ENCODE data around the gene TRPM5. TPM values are rescaled to one million over a fixed set of nuclear protein-coding genes. Genes with fewer than 3 reads are reported as not detected.

The TRPM5 gene
- total and polyA plus RNA-seq, 2 of the 4 experiments (the other 2 are of a cell fraction) = not detected

DNA sequence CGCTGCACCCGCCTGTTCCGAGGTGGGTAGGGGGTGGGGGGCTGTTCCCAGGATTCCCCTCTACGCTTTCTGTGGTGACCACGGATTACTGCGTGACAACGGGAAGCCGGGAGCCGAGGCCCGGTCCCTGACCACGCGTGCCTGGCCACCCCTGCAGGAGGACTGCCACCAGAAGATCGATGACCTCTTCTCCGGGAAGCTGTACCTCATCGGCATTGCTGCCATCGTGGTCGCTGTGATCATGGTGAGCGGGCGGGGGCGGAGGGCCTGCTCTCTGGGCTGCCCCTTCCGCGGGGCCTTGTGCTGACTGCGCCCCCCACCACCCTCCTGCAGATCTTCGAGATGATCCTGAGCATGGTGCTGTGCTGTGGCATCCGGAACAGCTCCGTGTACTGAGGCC lies 47.8 kb downstream of the TRPM5 start:
- Histone ChIP-seq H4K91ac (ENCODE audit: insufficient read depth, low read depth, low read length) (no peak overlapping the region), H2BK5ac (ENCODE audit: low read depth, low read length, poor library complexity, severe bottlenecking) (no peak overlapping the region), H3K14ac (replicated peaks; ENCODE audit: low read depth, low read length) (no peak overlapping the region), H3K79me1 (ENCODE audit: low read depth in 1 of 2, low read length in 2 of 2) (peaks cover 11 to 27% of the 10 kb centered on the region in 2 experiments), H3K4me2 (ENCODE audit: low read depth, low read length) (no peak overlapping the region), H3K27me3 (ENCODE audit: control insufficient read depth, insufficient read depth, low read length) (no peaks in the 10 kb centered on the region), H3K56ac (ENCODE audit: extremely low read depth, insufficient read depth, low read length) (no peak overlapping the region), H3K4me3 (ENCODE audit: insufficient read depth, low read depth, low read length) (no peak overlapping the region), H2AK9ac (replicated peaks; ENCODE audit: low read depth, low read length, poor library complexity) (no peak overlapping the region), H2BK120ac (ENCODE audit: low read depth, low read length) (no peak overlapping the region), H4K5ac (ENCODE audit: low read depth, low read length) (no peak overlapping the region), H3K9ac (ENCODE audit: low read depth, low read length) (no peak overlapping the region), H2AK5ac (ENCODE audit: low read depth, low read length) (no peak overlapping the region), H3K9me3 (ENCODE audit: control insufficient read depth, insufficient read depth, low read length) (no peaks in the 10 kb centered on the region), H2BK20ac (ENCODE audit: low read depth, low read length) (no peak overlapping the region), H3K18ac (ENCODE audit: low read depth, low read length) (no peak overlapping the region), H4K8ac (ENCODE audit: low read depth in 2 of 2, low read length in 2 of 2) (no peak overlapping the region), H3K4ac (ENCODE audit: low read depth, low read length) (no peak overlapping the region), H2AFZ (replicated peaks; ENCODE audit: low read length, poor library complexity) (no peak overlapping the region), H3K9me1 (ENCODE audit: insufficient read depth, low read length) (no peaks in the 10 kb centered on the region), H3K4me1 (ENCODE audit: control insufficient read depth, insufficient read depth, low read length) (peaks cover 5% of the 10 kb centered on the region), H4K20me1 (ENCODE audit: insufficient read depth, low read length) (peaks cover 9% of the 10 kb centered on the region; the same call in 1 of the 2 replicates), H3K27ac (ENCODE audit: insufficient read depth, low read length) (no peak overlapping the region), H3K23ac (ENCODE audit: low read depth, low read length) (no peak overlapping the region), H2BK15ac (ENCODE audit: low read depth, low read length) (no peak overlapping the region), H3K36me3 (ENCODE audit: control insufficient read depth, insufficient read depth, low read length) (peaks cover 52% of the 10 kb centered on the region)
- no peak for TF ChIP-seq POLR2A (IDR thresholded peaks at IDR 0.05; ENCODE audit: low read depth, low read length)
- no peak for TF ChIP-seq NFE2L2 (IDR thresholded peaks at IDR 0.05; ENCODE audit: low read depth, low read length)
- no peak for TF ChIP-seq RAD21 (IDR thresholded peaks at IDR 0.05; ENCODE audit: low read length)
- TF ChIP-seq, protein P1, sequence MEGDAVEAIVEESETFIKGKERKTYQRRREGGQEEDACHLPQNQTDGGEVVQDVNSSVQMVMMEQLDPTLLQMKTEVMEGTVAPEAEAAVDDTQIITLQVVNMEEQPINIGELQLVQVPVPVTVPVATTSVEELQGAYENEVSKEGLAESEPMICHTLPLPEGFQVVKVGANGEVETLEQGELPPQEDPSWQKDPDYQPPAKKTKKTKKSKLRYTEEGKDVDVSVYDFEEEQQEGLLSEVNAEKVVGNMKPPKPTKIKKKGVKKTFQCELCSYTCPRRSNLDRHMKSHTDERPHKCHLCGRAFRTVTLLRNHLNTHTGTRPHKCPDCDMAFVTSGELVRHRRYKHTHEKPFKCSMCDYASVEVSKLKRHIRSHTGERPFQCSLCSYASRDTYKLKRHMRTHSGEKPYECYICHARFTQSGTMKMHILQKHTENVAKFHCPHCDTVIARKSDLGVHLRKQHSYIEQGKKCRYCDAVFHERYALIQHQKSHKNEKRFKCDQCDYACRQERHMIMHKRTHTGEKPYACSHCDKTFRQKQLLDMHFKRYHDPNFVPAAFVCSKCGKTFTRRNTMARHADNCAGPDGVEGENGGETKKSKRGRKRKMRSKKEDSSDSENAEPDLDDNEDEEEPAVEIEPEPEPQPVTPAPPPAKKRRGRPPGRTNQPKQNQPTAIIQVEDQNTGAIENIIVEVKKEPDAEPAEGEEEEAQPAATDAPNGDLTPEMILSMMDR (conservative IDR thresholded peaks at IDR 0.05; ENCODE audit: low read depth, low read length) = no peak
- TF ChIP-seq, protein P2, sequence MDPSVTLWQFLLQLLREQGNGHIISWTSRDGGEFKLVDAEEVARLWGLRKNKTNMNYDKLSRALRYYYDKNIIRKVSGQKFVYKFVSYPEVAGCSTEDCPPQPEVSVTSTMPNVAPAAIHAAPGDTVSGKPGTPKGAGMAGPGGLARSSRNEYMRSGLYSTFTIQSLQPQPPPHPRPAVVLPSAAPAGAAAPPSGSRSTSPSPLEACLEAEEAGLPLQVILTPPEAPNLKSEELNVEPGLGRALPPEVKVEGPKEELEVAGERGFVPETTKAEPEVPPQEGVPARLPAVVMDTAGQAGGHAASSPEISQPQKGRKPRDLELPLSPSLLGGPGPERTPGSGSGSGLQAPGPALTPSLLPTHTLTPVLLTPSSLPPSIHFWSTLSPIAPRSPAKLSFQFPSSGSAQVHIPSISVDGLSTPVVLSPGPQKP (IDR thresholded peaks at IDR 0.05; ENCODE audit: borderline replicate concordance, low read depth, low read length) = no peak
- no peak for TF ChIP-seq MAZ (IDR thresholded peaks at IDR 0.05; ENCODE audit: borderline replicate concordance, low read depth, low read length)
- no peak for TF ChIP-seq RCOR1 (IDR thresholded peaks at IDR 0.05; ENCODE audit: insufficient replicate concordance, low read length)
- TF ChIP-seq FOS (IDR thresholded peaks at IDR 0.05; ENCODE audit: low read depth, low read length) = no peak
- no peak for TF ChIP-seq BHLHE40 (IDR thresholded peaks at IDR 0.05; ENCODE audit: low read depth, low read length)
- no peak for TF ChIP-seq MXI1 (IDR thresholded peaks at IDR 0.05; ENCODE audit: borderline replicate concordance, low read depth, low read length)
- no peak for TF ChIP-seq MAFK (IDR thresholded peaks at IDR 0.05; ENCODE audit: low read depth, low read length)
- TF ChIP-seq, protein P3, sequence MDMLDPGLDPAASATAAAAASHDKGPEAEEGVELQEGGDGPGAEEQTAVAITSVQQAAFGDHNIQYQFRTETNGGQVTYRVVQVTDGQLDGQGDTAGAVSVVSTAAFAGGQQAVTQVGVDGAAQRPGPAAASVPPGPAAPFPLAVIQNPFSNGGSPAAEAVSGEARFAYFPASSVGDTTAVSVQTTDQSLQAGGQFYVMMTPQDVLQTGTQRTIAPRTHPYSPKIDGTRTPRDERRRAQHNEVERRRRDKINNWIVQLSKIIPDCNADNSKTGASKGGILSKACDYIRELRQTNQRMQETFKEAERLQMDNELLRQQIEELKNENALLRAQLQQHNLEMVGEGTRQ (IDR thresholded peaks at IDR 0.05; ENCODE audit: low read depth, low read length) = no peak
- no peak for TF ChIP-seq CEBPB (IDR thresholded peaks at IDR 0.05; ENCODE audit: low read depth, low read length)
- TF ChIP-seq CHD1 (IDR thresholded peaks at IDR 0.05; ENCODE audit: low read depth, low read length) = no peak
- no peak for TF ChIP-seq RFX5 (IDR thresholded peaks at IDR 0.05; ENCODE audit: low read depth, low read length)
- intact Hi-C loops (cut with micrococcal nuclease) = no loop called here
- no TSS peak for BruUV-seq (replicated peaks)
- CTCF ChIA-PET = no interaction called here
- DNase-seq (no peak), ATAC-seq (ENCODE audit: low read depth) (no peak)
- in situ Hi-C loops (cut with MboI; ENCODE audit: low sequenced_read_pairs) = no loop called here
- dilution Hi-C loops (cut with HindIII; ENCODE audit: low sequenced_read_pairs, unreplicated experiment) = no loop called here
- WGBS, 2 experiments (ENCODE audit: extremely low coverage in 2 of 2, insufficient read length in 1 of 2) = 93% methylated on average over 20 of the region's 26 CpGs; no CpG with 5 or more reads in 1 of the 2 experiments
- POLR2A ChIA-PET (ENCODE audit: unreplicated experiment) = no interaction called here
